NCI-H2107 (cell line): ENCODE measurements around the gene SBK3.
"Not testable (repeated sequence)": the region's sequence is repeated elsewhere in the genome, so short reads cannot be mapped to it uniquely, and the experiment has no call there.

Experiments used
- DNase-seq: peaks from one replicate; lab custom pipeline; 2025; lab: John Stamatoyannopoulos, UW

The SBK3 gene

GRCh38 chr19:55540619-55541018, 4.7 kb downstream of the SBK3 start:
- DNase-seq: no peak

GRCh38 chr19:55539090-55539984, 6.0 kb downstream of the SBK3 start:
- no peak for DNase-seq

GRCh38 chr19:55538132-55538531, 7.2 kb downstream of the SBK3 start:
- DNase-seq: no peak

- DNase-seq: no peak
These were observed 7.6 kb downstream of the SBK3 start for GRCh38 chr19:55537741-55538111.

GRCh38 chr19:55536951-55537740, 8.2 kb downstream of the SBK3 start, which contains the start of gene SBK2:
TSS of gene SBK2 (minus strand) at chr19:55537133. CDS start at chr19:55536294, 839 bp downstream.
- no peak for DNase-seq

- DNase-seq: no peak
These were observed 9.0 kb downstream of the SBK3 start for GRCh38 chr19:55536366-55536765.

GRCh38 chr19:55535965-55536350, 9.4 kb downstream of the SBK3 start:
- DNase-seq: no peak

GRCh38 chr19:55535173-55535964, 10.0 kb downstream of the SBK3 start:
- DNase-seq: no peak

- DNase-seq: not testable (repeated sequence)
These were observed 11.1 kb downstream of the SBK3 start for GRCh38 chr19:55534280-55534679.

GRCh38 chr19:55530996-55531395, 14.3 kb downstream of the SBK3 start:
- no peak for DNase-seq

- DNase-seq: no peak
These were observed 15.6 kb downstream of the SBK3 start for GRCh38 chr19:55529636-55530234.

GRCh38 chr19:55528030-55528803, 17.1 kb downstream of the SBK3 start:
- no peak for DNase-seq

GRCh38 chr19:55527197-55528029, 17.9 kb downstream of the SBK3 start:
- DNase-seq: no peak

GRCh38 chr19:55526216-55527196, 18.8 kb downstream of the SBK3 start:
- peak; percentile 59 for DNase-seq

- no peak for DNase-seq
These were observed 19.8 kb downstream of the SBK3 start for GRCh38 chr19:55525289-55526101.

GRCh38 chr19:55520691-55521292, 24.6 kb downstream of the SBK3 start:
- no peak for DNase-seq

GRCh38 chr19:55519451-55520311, 25.7 kb downstream of the SBK3 start:
- no peak for DNase-seq
